B cell (primary cell): ENCODE measurements around the gene GDPD4. TPM values are rescaled to one million over a fixed set of nuclear protein-coding genes. Genes with fewer than 3 reads are reported as not detected.

ENCODE experiments used
- ATAC-seq: fragments of 200-7000 bp; cut with Tn5 transposase; one replicate; pipeline ENCODE4 v1.10.0; 2021; ENCODE audit warnings: low read depth, mild to moderate bottlenecking, moderate number of reproducible peaks, moderate library complexity
- CTCF ChIA-PET: fragments of 350-600 bp; sonication (Branson Sonifier 250); formaldehyde crosslinking; loops from one replicate; lab custom pipeline; 2021; ENCODE audit warnings: antibody characterized with exemption, inconsistent platforms; lab: Charles Lee
- POLR2A ChIA-PET: fragments of 350-600 bp; sonication (Branson Sonifier 250); formaldehyde crosslinking; loops from one replicate; lab custom pipeline; 2021; ENCODE audit warnings: antibody characterized with exemption; lab: Charles Lee
- DNase-seq: peaks from one replicate; pipeline ENCODE4 v3.0.0; 2013
- H2AFZ ChIP-seq: 2 replicates; pipeline ENCODE4 v1.6.1; 2012; ENCODE audit warnings: mild to moderate bottlenecking, low read depth, low read length; ENCODE audit not compliant: insufficient read depth, poor library complexity, severe bottlenecking
- H3K27ac ChIP-seq, 2 donors: 1 replicate in 1 of 2; 2 replicates in 1 of 2; pipeline ENCODE4 v1.5.1; 2012 to 2013; ENCODE audit warnings: low read length in 2 of 2, mild to moderate bottlenecking in 2 of 2, moderate library complexity in 1 of 2
- H3K27me3 ChIP-seq, 4 experiments: fragments of 200-600 bp in 1 of 4; sonication (generic) in 1 of 4; replicated peaks in 1 of 4; 1 replicate in 2 of 4; 2 replicates in 2 of 4; pipeline versions ENCODE4 v1.6.1 to v1.7.0; 2013 to 2016; ENCODE audit warnings: low read length in 3 of 4, mild to moderate bottlenecking in 2 of 4, mixed read lengths in 1 of 4, moderate library complexity in 1 of 4; ENCODE audit not compliant: insufficient read depth in 4 of 4, control insufficient read depth in 3 of 4; ENCODE audit errors: control extremely low read depth in 1 of 4
- H3K36me3 ChIP-seq, 2 experiments: replicated peaks in 1 of 2; 1 replicate in 1 of 2; 2 replicates in 1 of 2; pipeline versions ENCODE4 v1.6.1 to v1.7.1; 2013; ENCODE audit warnings: low read length in 1 of 2; ENCODE audit not compliant: insufficient read depth in 2 of 2, control insufficient read depth in 1 of 2; ENCODE audit errors: control extremely low read depth in 1 of 2, extremely low read depth in 1 of 2
- H3K4me1 ChIP-seq, 2 donors: fragments of 200-600 bp in 1 of 2; sonication (generic) in 1 of 2; 1 replicate in 1 of 2; 2 replicates in 1 of 2; pipeline versions ENCODE4 v1.5.1 to v1.6.1; 2013 to 2017; ENCODE audit warnings: low read length in 2 of 2; ENCODE audit not compliant: control insufficient read depth in 2 of 2, insufficient read depth in 2 of 2
- H3K4me2 ChIP-seq: replicated peaks from 2 replicates; pipeline ENCODE3; 2012; ENCODE audit warnings: mild to moderate bottlenecking, low read depth, low read length; ENCODE audit not compliant: poor library complexity, severe bottlenecking
- H3K4me3 ChIP-seq, 5 experiments: fragments of 200-600 bp in 1 of 5; sonication (generic) in 1 of 5; 1 replicate in 3 of 5; 2 replicates in 2 of 5; pipeline versions ENCODE4 v1.5.1 to v1.7.0; 2011 to 2016; ENCODE audit warnings: low read length in 4 of 5, mild to moderate bottlenecking in 4 of 5, low read depth in 2 of 5, control low read depth in 1 of 5, moderate library complexity in 1 of 5; ENCODE audit not compliant: insufficient read depth in 1 of 5; ENCODE audit errors: control extremely low read depth in 1 of 5, extremely low read depth in 1 of 5
- H3K79me2 ChIP-seq: fragments of 200-600 bp; sonication (generic); one replicate; pipeline ENCODE4 v1.6.0; 2016; ENCODE audit warnings: low read length; ENCODE audit not compliant: control insufficient read depth, insufficient read depth
- H3K9ac ChIP-seq: fragments of 200-600 bp; sonication (generic); 2 replicates; pipeline ENCODE4 v1.6.1; 2017; ENCODE audit warnings: mild to moderate bottlenecking, low read length, moderate library complexity
- H3K9me3 ChIP-seq, 3 donors: one replicate each; pipeline versions ENCODE4 v1.6.1 to v1.7.1; 2013; ENCODE audit warnings: low read length in 2 of 3; ENCODE audit not compliant: control insufficient read depth in 2 of 3, insufficient read depth in 1 of 3; ENCODE audit errors: control extremely low read depth in 1 of 3
- H4K20me1 ChIP-seq: 2 replicates; pipeline ENCODE4 v1.6.0; 2012; ENCODE audit warnings: mild to moderate bottlenecking, low read length; ENCODE audit not compliant: insufficient read depth, control insufficient read depth, poor library complexity, severe bottlenecking
- H3K27ac Mint-ChIP-seq: one replicate; pipeline ENCODE4 v1.8.0; 2021; ENCODE audit warnings: mixed read lengths
- H3K27me3 Mint-ChIP-seq: one replicate; pipeline ENCODE4 v1.8.0; 2021; ENCODE audit warnings: mixed read lengths
- H3K4me1 Mint-ChIP-seq: one replicate; pipeline ENCODE4 v1.8.0; 2021; ENCODE audit warnings: mixed read lengths
- H3K4me3 Mint-ChIP-seq: one replicate; pipeline ENCODE4 v1.8.0; 2021; ENCODE audit warnings: mixed read lengths
- H3K9me3 Mint-ChIP-seq: one replicate; pipeline ENCODE4 v1.8.0; 2022; ENCODE audit warnings: mixed read lengths; ENCODE audit not compliant: insufficient read depth
- EZH2 ChIP-seq: IDR thresholded peaks from 2 replicates; pipeline ENCODE4 v1.6.1; 2012; ENCODE audit warnings: borderline replicate concordance, low read depth, mild to moderate bottlenecking, moderate library complexity, low read length; ENCODE audit not compliant: insufficient read depth, poor library complexity, severe bottlenecking
- WGBS: methylation state at CpG from one replicate; pipeline ENCODE4 v1.1.5; 2013; ENCODE audit warnings: missing lambda C conversion rate; ENCODE audit not compliant: insufficient coverage; 5-methylcytosine and 5-hydroxymethylcytosine counted together
- intact Hi-C: fragments of 100-400 bp; cut with micrococcal nuclease; formaldehyde crosslinking; loops from one replicate; pipeline ENCODE4 v1.10.0; 2022
- polyA plus RNA-seq: library from polyadenylated mRNA; depleted of rRNA; stranded (reverse); fragments of >200 nt; gene quantifications from 2 replicates; pipeline ENCODE4 v1.2.3, GENCODE V29; 2012
- total RNA-seq, 2 donors: library from RNA; stranded (reverse); fragments of 120-200 nt in 1 of 2; gene quantifications; 1 replicate in 1 of 2; 2 replicates in 1 of 2; pipeline versions ENCODE4 v1.2.3 to v1.2.4, GENCODE V29; 2013 to 2022
- TF ChIP-seq, protein P1 (sequence below): fragments of 200-600 bp; IDR thresholded peaks from one replicate; pipeline ENCODE4 v1.8.0; 2022; ENCODE audit warnings: antibody characterized with exemption, mild to moderate bottlenecking

Gene GDPD4
- total and polyA plus RNA-seq, 2 donors (not counting 1 experiment from before 2014, with no cell fraction given) = not detected

DNA sequence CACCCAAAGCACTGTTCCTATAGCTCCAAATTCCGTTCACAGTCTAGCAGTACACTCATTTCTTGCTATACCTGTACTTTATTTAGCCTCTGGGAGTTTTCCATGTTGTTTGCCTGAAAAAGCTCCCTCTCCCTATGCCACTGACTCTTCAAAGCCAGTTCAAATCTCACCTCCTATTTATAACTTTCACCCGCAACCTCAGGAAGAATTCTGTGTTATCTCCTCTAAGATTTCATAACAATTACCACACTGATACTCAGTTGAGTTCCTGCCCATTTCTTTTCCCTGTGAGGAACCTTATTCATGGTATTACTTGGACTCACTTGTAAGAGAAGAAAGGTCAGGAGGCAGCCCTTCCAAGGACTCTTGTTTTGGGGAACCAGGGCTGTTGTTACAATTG, 25.2 kb downstream of the GDPD4 start:
- Histone ChIP-seq H4K20me1 (no peaks in the 10 kb centered on the region), H3K4me2 (no peak overlapping the region), H3K4me1 (no peaks in the 10 kb centered on the region), H3K9me3 (no peaks in the 10 kb centered on the region), H3K27me3 (peaks cover 0 to 5% (median 2%) of the 10 kb centered on the region in 4 experiments), H3K9ac (no peak overlapping the region), H3K27ac (no peak overlapping the region), H3K79me2 (no peaks in the 10 kb centered on the region), H3K36me3 (no peaks in the 10 kb centered on the region), H2AFZ (no peak overlapping the region), H3K4me3 (no peak overlapping the region)
- no peak for TF ChIP-seq EZH2
- TF ChIP-seq, protein P1, sequence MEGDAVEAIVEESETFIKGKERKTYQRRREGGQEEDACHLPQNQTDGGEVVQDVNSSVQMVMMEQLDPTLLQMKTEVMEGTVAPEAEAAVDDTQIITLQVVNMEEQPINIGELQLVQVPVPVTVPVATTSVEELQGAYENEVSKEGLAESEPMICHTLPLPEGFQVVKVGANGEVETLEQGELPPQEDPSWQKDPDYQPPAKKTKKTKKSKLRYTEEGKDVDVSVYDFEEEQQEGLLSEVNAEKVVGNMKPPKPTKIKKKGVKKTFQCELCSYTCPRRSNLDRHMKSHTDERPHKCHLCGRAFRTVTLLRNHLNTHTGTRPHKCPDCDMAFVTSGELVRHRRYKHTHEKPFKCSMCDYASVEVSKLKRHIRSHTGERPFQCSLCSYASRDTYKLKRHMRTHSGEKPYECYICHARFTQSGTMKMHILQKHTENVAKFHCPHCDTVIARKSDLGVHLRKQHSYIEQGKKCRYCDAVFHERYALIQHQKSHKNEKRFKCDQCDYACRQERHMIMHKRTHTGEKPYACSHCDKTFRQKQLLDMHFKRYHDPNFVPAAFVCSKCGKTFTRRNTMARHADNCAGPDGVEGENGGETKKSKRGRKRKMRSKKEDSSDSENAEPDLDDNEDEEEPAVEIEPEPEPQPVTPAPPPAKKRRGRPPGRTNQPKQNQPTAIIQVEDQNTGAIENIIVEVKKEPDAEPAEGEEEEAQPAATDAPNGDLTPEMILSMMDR = no peak
- Mint-ChIP-seq H3K27ac (no peak overlapping the region), H3K4me3 (no peak overlapping the region), H3K4me1 (no peaks in the 10 kb centered on the region), H3K9me3 (no peaks in the 10 kb centered on the region), H3K27me3 (peaks cover 20% of the 10 kb centered on the region)
- WGBS = 92% methylated on average over 2 of the region's 2 CpGs
- DNase-seq (no peak), ATAC-seq (no peak)
- ChIA-PET CTCF (no interaction called here), POLR2A (no interaction called here)
- intact Hi-C loops = no loop called here

DNA sequence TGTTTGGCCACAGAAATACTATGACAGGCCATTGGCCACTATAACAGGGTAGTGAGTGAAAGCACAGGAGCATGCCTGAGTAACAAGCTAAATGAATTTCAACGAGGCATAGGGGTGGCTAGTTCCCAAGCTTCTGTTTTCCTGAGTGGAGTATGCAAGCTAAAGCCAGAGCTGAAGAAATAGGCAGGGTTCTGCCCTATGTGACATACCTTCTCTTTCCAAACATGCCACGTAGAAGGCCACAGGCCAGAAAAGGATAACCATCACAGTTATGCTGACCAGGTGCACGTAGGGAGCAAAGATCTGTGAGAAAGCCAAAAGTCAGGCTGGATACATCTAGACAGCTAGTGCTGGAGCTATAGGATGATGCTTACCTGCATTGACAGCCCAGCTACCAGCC, 30.6 kb downstream of the GDPD4 start:
- Histone ChIP-seq H3K4me2 (no peak overlapping the region), H3K4me3 (no peak overlapping the region), H3K9ac (no peak overlapping the region), H3K4me1 (no peaks in the 10 kb centered on the region), H3K36me3 (no peaks in the 10 kb centered on the region), H2AFZ (no peak overlapping the region), H3K79me2 (no peaks in the 10 kb centered on the region), H4K20me1 (no peaks in the 10 kb centered on the region), H3K9me3 (no peaks in the 10 kb centered on the region), H3K27me3 (no peaks in the 10 kb centered on the region), H3K27ac (no peak overlapping the region)
- Mint-ChIP-seq H3K27ac (no peak overlapping the region), H3K27me3 (peaks cover 17% of the 10 kb centered on the region), H3K4me3 (no peak overlapping the region), H3K4me1 (no peaks in the 10 kb centered on the region), H3K9me3 (no peaks in the 10 kb centered on the region)
- intact Hi-C loops = no loop called here
- ChIA-PET POLR2A (no interaction called here), CTCF (interaction anchor here (1.3 kb wide), 1 partner anchor 13 kb away, joined by 4 read pairs; no protein-coding TSS in a partner anchor)
- no peak for ATAC-seq
- DNase-seq = no peak
- WGBS = 86% methylated on average over 2 of the region's 3 CpGs
- no peak for TF ChIP-seq EZH2
- TF ChIP-seq, protein P1 = no peak
